HG03139 (cell line): ENCODE results near the gene FUT7.

ENCODE experiments used
- ATAC-seq: cut with Tn5 transposase; IDR thresholded peaks from one replicate; pipeline ENCODE4 v1.9.1; 2021; ENCODE audit not compliant: unreplicated experiment

FUT7 gene

DNA sequence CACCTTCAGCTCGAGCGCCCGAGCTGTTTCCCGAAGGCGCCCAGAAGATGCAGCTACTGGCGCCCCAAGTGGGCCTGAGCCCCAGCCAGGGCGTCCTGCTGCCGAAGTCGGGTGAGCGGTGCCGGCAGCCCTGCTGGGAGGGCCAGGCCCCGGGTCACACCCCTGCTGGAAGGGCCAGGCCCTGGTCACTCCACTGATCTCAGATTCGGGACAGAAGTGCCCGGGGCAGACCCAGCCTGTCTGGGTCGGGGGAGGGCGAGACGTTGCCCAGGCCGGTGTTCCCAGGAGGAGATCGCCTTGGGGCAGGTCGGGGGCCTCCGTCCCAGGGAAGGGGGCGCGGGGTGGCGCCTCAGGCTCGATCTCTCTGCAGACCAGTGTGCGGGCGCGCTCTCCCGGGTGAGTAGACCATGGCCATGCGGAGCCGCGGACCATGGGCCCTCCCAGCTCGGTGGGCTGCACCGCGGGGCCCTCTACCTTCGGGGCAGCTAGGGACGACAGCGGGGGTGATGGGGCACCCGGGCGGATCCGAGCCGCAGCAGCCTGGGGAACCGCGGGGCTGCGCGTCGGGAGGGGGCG, 46.8 kb downstream of the FUT7 start:
- ATAC-seq: no peak

DNA sequence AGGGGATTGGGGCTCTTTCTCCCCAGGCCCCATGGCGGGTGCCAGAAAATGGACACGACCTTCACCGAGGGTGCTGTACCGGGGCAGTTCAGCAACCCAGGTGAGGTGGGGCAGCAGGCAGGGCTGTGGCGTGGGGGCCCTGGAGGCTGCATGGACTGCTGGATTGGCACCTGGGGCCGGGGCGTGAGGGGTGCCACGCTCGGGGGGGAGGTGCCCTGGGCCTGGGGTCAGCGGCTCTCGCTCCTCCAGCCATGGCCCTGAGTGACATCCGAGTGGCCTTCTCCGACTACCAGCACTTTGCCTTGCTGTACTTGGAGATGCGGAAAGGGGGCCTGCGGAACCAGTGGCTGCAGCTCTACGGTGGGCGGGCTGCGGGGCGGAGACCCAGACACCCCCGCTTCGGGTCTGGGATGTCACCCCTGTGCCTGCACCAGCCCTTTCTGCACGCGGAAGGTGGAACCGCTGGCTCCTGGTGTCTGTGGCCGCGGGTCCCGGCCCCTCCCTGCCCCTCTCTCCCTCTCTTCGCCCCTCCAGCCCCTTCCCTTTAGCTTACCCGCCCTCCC, 47.3 kb downstream of the FUT7 start:
- ATAC-seq: no peak

DNA sequence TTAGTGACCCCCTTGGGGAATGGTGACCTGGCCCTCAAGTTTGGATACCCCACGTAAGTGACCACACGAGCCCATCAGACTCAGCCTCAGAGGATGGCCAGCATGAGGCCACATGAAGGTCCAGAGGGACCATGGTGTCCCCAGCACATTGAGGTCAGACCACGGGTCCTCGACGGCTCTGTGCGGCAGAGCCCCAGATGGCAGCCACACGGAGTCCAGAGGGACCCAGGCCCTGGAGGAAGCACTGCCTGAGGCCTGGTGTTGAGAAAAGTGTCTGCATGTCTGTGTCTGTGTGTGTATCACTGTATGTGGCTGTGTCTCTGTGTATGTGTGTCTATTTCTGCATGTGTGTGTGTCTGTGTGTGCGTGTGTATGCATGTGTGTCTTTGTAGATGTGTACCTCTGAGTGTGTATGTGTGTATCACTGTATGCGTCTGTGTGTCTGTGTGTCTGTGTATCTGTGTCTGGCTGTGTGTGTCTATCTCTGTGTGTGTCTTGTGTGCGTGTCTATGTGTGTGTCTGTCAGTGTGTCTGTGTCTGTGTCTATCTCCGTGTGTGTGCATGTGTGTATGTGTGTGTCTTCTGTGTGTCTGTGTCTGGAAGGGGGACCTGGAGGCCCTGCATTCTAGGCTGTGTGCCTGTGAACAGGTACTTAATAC, 48.1 kb downstream of the FUT7 start:
- ATAC-seq: no peak

DNA sequence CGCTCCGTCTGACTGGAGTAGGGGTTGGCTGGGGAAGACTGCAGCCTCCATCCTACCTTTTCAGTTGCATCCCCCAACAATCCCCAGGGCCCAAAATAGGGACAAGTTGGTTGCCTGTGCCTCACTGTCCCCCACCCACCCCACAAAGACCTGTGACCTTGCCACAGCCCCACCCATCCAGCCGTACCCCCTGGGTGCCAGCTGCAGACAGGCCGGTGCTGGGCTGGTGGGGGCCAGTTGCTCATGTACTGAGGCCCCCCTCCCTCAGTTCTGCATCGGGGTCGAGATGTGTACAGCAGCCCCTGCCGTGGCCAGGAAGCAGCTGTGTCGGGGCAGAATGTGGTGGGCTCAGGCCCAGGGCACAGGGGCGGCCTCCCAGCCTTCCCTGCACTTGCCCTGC, 48.7 kb downstream of the FUT7 start:
- ATAC-seq: no peak

DNA sequence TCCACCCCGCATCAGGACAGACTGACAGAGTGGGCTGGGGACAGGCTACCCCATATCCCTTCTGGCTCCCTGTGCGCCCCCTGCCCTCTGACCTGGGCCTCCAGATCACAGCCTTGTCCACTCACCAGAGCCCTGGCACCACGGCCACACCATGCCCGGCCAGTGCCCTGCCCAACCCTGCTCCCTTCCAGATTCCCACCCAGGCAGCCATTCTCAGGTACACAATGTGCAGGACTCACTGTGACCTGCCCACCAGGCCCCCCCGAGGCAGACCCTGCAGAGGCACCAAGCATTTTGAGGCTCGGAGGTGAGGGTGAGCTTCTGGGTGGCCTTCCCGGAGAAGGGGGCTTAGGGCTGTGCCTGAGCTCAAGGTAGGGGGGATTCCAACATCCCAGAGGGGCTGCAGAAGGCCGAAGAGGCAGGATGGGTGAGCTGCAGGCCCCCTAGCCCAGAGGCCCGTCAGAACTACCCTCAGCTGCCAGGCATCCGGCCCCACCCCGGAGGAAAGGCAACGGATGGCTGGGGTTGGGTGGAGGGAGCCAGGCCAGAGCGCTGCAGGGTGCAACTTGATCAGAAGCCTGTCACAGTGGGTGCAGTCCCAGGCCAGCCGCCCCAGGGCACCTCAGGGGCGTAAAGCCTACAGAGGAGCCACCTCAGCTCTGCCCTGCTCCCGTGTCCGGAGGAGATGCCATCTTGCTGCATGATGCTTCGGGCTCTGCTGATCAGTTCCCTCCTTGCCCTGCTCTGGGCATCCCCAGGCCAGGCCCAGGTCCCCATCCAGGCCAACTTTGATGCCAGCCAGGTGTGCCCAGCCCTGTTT, 49.4 kb downstream of the FUT7 start, which contains the start of gene LCNL1:
LCNL1 (plus strand) TSS at position 762 of the 820 bp plus-strand sequence. CDS start 594 bp downstream, outside the sequence.
- ATAC-seq: no peak

DNA sequence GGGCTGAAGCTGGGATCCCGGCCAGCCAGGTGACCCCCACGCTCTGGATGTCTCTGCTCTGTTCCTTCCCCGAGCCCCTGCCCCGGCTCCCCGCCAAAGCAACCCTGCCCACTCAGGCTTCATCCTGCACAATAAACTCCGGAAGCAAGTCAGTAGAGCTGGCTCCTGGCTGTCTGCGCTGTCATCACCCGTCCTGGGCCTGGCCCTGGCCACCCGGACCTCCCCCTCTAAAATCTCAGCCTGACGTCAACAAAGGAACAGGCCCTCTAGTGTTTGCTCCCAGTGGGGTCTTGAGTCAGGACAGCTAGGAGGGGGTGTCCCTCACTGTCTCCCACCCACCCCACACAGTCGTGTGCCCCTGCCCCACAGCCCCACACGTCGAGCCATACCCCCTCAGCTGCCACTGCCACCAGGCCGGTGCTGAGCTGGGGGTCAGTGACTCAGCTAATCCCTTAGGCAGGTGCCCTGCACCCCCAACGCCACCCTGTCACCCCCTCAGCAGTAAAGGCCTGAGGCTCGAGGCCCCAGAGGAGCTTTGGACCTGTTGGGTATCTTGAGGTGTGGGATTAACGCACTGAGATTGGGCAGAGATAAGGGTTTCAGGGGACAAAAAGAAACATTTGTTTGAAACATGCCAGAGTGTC, 50.2 kb downstream of the FUT7 start:
- no peak for ATAC-seq

DNA sequence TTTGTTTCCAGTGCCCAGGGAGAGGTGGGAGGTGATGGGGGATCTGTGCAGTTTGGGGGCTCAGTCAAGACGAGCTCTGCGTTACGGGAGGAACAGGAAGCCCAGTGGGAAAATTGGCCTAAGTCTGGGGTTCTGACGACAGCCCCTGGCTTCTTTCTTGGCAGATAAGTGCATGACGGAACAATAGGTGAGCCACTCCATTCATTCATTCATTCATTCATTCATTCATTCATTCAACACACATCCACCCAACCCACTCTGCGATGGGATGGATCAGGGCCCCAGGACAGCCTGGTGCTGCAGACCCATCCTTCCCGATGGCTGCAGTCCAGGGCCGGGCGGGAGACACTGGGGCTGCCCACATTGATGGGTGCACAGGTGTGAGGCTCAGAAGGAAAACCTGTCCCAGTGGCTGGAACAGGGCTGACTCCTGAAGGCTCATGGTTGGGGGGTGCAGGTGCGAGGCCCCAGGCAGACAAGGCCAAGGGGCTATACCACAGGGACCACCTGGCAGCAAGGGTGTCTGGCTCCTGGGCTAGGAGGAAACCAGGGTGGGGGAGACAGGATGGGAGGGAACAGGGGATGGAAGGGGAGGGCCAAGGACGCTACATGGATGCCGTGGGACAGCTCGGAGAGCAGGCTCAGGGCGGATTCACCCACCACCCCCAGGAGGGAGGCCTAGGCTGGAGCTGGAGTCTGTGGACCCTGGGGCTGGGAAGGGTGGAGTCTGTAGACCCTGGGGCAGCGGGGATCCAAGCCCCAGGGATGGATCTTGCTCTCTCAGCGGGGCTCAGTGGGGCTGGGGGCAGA, 51.0 kb downstream of the FUT7 start:
- ATAC-seq: no peak
